HL-60 (cell line): ENCODE data around the gene JCHAIN.
"Not testable (repeated sequence)": the region's sequence is repeated elsewhere in the genome, so short reads cannot be mapped to it uniquely, and the experiment has no call there.

Experiments used
- DNase-seq, 2 experiments: peaks; one replicate each; pipeline ENCODE4 v3.0.0-alpha.2; 2010 to 2020; ENCODE audit warnings: low read depth in 1 of 2, low spot score in 1 of 2
- H3K27ac ChIP-seq: fragments of 250-450 bp; sonication (Bioruptor Pico); replicated peaks from 2 replicates; pipeline ENCODE4 v1.5.1; 2020; ENCODE audit warnings: mild to moderate bottlenecking, moderate library complexity
- H3K27me3 ChIP-seq: fragments of 250-450 bp; sonication (Bioruptor Pico); 2 replicates; pipeline ENCODE4 v1.5.1; 2021; ENCODE audit warnings: mild to moderate bottlenecking, moderate library complexity; ENCODE audit not compliant: insufficient read depth, poor library complexity, severe bottlenecking
- H3K4me3 ChIP-seq: replicated peaks from 2 replicates; pipeline ENCODE4 v1.5.1; 2011; ENCODE audit warnings: mild to moderate bottlenecking, control low read depth, low read length; ENCODE audit not compliant: insufficient read depth
- CTCF ChIP-seq: IDR thresholded peaks from one replicate; pipeline ENCODE4 v1.5.1; 2011; ENCODE audit warnings: low read length, control low read depth, inconsistent platforms; ENCODE audit not compliant: insufficient read depth
- POLR2AphosphoS5 ChIP-seq: IDR thresholded peaks from 2 replicates; pipeline ENCODE4 v1.6.1; 2012; ENCODE audit warnings: low read depth
- SPI1 ChIP-seq: IDR thresholded peaks from 2 replicates; pipeline ENCODE4 v1.6.1; 2012; ENCODE audit warnings: low read depth, mild to moderate bottlenecking, borderline replicate concordance
- TF ChIP-seq, protein P1 (sequence below): IDR thresholded peaks from 2 replicates; pipeline ENCODE4 v1.6.1; 2012; ENCODE audit warnings: low read depth; ENCODE audit not compliant: insufficient replicate concordance

The JCHAIN gene

DNA sequence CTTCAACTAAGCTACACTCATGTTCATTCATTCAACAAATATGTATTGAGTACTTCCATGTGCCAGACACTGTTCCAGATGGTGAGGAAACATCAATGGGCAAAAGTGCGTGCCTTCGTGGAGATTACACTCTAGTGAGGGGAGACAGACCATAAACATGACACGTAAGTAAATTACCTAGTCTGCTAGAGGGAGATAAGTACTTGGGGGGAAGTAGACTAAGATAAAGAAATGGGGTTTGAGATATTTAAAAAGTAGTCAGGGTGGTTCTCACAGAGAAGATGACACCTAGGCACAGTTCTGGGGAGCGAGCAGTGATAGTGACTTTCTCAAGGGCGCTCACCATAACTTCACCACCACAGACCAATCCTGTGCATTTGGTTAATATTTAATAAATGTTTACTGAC, 11.7 kb downstream of the JCHAIN start:
- Histone ChIP-seq H3K4me3 (no peak overlapping the region), H3K27ac (no peak overlapping the region), H3K27me3 (no peaks in the 10 kb centered on the region)
- TF ChIP-seq CTCF (no peak), POLR2AphosphoS5 (no peak)
- TF ChIP-seq, protein P1, sequence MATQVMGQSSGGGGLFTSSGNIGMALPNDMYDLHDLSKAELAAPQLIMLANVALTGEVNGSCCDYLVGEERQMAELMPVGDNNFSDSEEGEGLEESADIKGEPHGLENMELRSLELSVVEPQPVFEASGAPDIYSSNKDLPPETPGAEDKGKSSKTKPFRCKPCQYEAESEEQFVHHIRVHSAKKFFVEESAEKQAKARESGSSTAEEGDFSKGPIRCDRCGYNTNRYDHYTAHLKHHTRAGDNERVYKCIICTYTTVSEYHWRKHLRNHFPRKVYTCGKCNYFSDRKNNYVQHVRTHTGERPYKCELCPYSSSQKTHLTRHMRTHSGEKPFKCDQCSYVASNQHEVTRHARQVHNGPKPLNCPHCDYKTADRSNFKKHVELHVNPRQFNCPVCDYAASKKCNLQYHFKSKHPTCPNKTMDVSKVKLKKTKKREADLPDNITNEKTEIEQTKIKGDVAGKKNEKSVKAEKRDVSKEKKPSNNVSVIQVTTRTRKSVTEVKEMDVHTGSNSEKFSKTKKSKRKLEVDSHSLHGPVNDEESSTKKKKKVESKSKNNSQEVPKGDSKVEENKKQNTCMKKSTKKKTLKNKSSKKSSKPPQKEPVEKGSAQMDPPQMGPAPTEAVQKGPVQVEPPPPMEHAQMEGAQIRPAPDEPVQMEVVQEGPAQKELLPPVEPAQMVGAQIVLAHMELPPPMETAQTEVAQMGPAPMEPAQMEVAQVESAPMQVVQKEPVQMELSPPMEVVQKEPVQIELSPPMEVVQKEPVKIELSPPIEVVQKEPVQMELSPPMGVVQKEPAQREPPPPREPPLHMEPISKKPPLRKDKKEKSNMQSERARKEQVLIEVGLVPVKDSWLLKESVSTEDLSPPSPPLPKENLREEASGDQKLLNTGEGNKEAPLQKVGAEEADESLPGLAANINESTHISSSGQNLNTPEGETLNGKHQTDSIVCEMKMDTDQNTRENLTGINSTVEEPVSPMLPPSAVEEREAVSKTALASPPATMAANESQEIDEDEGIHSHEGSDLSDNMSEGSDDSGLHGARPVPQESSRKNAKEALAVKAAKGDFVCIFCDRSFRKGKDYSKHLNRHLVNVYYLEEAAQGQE: no peak
- no peak for DNase-seq

DNA sequence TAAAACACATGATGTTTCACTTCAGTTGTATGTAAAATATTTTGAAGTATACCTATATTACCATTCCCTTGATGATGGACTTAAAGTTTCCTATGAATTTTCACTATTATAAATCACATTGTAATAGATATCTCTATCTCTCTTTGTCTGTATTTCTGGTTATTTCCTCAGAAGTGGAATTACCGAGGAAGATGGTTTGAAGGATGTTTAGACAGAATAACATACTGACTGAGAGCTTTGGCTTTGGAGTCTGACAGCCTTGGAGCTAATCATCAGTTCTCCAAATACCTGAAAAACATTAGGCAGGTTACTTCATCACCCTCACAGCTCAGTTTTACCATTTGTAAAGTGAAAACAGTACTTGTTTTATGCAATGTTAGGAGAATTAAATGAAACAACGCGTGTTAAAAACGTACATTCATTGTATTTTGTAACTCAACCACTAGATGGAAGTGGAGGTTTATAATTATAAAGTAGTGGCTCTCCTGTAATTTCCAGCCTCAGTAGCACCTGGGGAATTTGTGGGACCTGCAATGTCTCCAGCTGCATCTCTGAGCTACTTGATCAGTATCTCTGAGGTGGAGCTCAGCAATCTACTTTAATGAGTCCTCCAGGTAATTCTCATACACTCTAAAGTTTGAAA, 14.3 kb downstream of the JCHAIN start:
- H3K27ac ChIP-seq: no peak overlapping the region
- no peak overlapping the region for H3K4me3 ChIP-seq
- TF ChIP-seq, protein P1: no peak
- TF ChIP-seq POLR2AphosphoS5: no peak
- no peak for TF ChIP-seq CTCF
- DNase-seq: no peak
- H3K27me3 ChIP-seq: no peaks in the 10 kb centered on the region

DNA sequence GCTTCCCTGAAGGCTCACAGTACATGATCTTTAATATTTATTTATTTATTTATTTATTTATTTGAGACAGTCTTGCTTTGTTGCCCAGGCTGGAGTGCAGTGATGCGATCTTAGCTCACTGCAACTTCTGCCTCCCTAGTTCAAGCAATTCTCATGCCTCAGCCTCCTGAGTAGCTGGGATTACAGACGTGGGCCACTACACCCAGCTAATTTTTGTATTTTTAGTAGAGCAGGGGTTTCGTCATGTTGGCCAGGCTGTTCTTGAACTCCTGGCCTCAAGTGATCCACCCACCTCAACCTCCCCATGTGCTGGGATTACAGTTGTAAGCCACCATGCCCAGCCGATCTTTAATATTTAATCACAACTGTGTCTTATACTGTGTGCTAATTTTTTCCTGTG, 15.6 kb downstream of the JCHAIN start:
- not testable (repeated sequence) for H3K27ac ChIP-seq, H3K4me3 ChIP-seq, DNase-seq, H3K27me3 ChIP-seq

- Histone ChIP-seq H3K4me3 (no peak overlapping the region), H3K27ac (no peak overlapping the region), H3K27me3 (no peaks in the 10 kb centered on the region)
- TF ChIP-seq, protein P1: no peak
- TF ChIP-seq POLR2AphosphoS5 (no peak), SPI1 (no peak)
- DNase-seq: no peak
Measured at GRCh38 chr4:70640192-70640591, 26.1 kb downstream of the JCHAIN start.
